GM21423 (cell line): ENCODE data around the gene CADPS.

Experiments used
- ATAC-seq: cut with Tn5 transposase; IDR thresholded peaks from one replicate; pipeline ENCODE4 v1.9.1; 2021; ENCODE audit warnings: mild to moderate bottlenecking, moderate library complexity; ENCODE audit not compliant: unreplicated experiment

CADPS gene

DNA sequence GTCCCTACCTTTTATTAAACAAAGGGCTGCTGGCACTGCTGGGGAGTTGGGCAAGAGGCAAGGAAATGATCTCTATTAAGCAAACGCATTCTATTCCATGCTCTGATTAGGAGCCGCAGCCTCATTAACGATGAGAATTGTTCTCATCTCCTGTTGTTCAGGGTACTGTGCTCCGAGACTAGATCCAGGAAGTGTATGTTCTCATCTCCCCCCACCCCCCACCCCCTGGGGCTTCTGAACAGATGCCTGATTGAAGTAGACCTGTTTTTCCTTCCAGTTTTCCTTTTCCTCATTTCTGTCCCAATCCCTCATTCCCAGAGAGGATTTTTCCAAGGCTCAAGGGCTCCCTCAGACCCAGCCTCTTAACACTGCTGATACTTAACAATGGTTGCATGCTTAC, 420.3 kb downstream of the CADPS start:
- no peak for ATAC-seq

GRCh38 chr3:62453448-62453847, 421.8 kb downstream of the CADPS start:
- no peak for ATAC-seq

DNA sequence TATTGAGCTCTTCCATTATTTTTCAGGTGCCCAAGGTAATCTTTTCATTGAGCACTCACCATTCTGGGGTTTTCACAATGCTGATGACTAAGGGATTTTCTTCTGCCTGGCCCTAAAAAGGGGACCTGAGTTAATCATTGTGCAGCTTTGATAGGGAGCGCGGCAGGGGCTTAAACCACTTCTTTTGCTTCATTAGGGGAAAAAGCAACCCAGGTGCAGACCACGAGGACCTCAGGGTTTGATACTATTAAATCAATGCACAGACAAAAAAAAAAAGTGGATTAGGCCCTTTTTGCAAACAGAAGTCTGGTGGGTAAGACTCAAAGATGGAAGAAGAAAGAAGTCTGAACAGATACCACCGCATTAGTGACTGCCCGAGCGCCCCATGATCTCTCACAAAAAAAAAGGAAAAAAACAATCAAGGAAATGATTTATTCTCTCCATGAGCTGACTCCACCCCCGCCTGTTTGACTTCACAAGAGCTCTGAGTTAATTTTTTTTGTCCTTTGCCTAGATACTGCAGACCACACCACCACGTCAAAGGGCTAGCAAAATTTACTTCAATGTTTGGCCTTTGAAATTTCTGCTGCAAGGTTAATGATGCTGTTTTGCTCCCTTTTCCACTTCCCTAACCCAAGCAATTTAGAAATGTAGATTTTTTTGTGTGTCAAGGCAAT, 423.9 kb downstream of the CADPS start:
- no peak for ATAC-seq

GRCh38 chr3:62446337-62446940, 428.8 kb downstream of the CADPS start:
- no peak for ATAC-seq

- ATAC-seq = peak; percentile 60
These were observed 429.9 kb downstream of the CADPS start for GRCh38 chr3:62445275-62445674.

DNA sequence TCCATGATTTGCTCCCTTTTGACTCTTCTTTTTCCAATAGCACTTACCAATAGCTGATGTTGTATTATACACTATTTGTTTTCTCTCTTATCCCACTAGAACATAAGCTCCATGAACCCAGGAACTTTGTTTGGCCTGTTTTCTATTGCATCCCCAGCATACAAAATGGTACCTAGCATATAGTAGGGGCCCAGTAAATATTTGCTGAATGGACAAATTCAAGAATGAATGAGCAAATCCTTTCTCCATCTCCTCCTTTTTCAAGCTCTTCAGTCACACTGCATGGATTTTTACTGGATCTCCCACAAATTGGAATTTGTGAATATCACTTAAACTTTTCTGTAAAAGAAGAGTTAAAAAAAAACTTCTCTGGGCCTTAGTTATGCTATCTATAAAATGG, 435.2 kb downstream of the CADPS start:
- ATAC-seq = no peak

- no peak for ATAC-seq
These were observed 435.9 kb downstream of the CADPS start for GRCh38 chr3:62439176-62439813.

DNA sequence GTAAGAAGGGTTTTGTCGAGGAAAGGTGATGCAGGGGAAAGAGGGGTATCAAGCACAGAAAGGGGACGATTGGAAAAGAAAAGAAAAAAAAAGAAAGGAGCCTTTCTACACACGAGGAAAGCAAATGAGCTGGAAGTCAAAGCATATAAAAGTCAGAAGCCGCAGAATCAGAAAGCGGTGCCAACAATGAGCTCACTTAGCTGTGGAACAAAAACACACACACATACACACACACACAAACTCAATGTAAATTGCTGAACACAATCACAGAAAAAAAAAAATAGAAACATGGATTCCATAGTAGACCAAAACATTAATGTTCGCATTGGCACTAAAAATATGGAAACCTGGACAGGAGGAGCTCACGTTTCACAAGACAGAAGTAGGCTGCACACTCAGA, 438.4 kb downstream of the CADPS start:
- ATAC-seq = no peak

- no peak for ATAC-seq
These were observed 441.8 kb downstream of the CADPS start for GRCh38 chr3:62433396-62433795.

DNA sequence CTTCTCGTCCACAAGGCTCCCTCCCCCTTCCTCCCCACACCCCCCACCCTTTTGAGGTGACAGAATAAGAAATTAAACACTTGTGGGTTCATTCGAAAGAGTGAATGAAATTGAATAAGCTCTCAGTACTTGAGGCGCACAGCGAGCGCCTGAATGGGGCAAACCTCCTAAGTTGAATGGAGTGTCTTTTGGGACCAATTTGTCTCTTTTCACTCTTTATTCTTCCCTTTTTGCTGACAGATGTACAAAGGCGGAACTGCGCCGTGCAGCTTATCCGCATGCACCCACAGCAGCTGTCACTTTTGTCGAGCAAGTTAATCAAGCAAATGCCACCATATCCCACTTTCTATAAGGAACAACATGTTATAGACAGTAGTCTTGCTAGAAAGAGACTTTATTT, 454.0 kb downstream of the CADPS start:
- no peak for ATAC-seq

- ATAC-seq = no peak
These were observed 459.1 kb downstream of the CADPS start for GRCh38 chr3:62416144-62416543.

- no peak for ATAC-seq
These were observed 459.9 kb downstream of the CADPS start for GRCh38 chr3:62415312-62415801.

GRCh38 chr3:62414786-62415185, 460.4 kb downstream of the CADPS start:
- no peak for ATAC-seq

DNA sequence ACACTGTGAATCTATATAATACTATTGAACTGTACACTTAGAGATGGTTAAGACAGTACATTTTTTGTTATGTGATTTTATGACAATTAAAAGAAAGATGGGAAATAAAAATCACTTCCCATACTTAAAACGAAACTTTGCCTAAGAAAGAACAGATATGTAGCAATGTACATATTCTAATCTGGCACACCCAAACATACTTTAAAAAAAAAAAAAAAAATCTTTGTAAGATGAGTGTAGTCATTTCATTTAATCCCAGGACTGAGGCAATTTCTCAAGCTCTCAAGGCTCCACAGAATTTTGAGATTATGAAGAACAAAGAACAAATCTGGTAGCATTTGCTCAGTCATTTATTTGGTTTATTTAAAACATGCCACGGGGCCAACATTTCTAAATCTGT, 461.5 kb downstream of the CADPS start:
- no peak for ATAC-seq

GRCh38 chr3:62406945-62407344, 468.3 kb downstream of the CADPS start:
- no peak for ATAC-seq

DNA sequence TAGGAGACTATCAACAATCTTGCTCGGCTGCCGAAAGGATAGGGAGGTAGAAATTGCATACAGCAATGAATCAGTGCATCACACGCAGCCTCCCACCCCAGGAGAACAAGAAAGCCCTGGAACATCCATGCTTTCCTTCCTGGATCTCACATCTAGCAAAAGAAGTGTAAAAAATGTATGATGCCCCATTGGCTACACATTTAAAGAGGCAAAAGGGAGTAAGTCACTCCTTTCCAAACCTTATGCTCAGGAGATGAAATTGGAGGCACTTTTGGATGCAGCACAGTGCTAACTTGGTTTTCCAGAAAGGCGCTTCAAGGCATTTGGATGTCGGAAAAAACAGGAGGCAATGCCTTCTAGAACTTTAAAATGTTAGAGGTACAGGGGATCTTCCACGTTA, 469.6 kb downstream of the CADPS start:
- no peak for ATAC-seq

DNA sequence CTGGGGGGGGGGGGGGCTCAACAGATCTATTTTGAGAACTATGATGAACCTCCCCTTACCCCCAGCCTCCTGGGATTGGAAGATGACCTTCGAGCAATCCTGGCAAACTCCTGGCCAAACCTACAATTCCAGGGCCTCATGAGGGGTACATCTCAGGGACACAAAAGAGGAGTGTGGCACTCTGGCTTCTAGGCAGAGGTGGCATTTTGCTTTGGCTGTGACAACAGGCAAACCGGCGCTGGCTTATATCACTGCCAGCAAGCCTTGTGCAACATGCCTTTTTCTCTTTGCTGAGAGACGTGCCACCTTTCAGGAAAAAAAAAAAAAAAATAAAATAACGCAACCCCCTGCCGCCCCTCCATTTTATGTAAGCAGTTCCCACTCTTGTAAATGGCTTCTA, 470.1 kb downstream of the CADPS start:
- ATAC-seq = no peak

- ATAC-seq = no peak
These were observed 470.9 kb downstream of the CADPS start for GRCh38 chr3:62404321-62404720.

- ATAC-seq = no peak
These were observed 471.5 kb downstream of the CADPS start for GRCh38 chr3:62403765-62404164.

- no peak for ATAC-seq
These were observed 482.5 kb downstream of the CADPS start for GRCh38 chr3:62392626-62393292.

DNA sequence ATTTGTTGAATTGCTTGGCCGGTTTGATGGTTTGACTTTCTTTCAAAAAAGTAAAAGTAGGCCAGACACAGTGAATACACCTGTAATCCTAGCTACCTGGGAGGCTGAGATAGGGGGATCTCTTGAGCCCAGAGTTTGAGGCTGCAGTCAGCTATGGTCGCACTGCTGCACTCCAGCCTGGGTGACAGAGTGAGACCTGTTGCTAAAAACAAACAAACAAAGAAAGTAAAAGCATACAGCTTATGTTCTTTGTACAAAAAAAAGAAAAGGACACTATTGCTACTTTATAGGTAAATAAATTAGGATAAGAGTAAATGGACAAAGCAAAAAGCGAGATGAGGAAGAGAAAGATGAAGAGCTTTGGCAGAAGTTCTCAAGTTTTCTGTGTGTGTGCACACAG, 488.0 kb downstream of the CADPS start:
- ATAC-seq = no peak

DNA sequence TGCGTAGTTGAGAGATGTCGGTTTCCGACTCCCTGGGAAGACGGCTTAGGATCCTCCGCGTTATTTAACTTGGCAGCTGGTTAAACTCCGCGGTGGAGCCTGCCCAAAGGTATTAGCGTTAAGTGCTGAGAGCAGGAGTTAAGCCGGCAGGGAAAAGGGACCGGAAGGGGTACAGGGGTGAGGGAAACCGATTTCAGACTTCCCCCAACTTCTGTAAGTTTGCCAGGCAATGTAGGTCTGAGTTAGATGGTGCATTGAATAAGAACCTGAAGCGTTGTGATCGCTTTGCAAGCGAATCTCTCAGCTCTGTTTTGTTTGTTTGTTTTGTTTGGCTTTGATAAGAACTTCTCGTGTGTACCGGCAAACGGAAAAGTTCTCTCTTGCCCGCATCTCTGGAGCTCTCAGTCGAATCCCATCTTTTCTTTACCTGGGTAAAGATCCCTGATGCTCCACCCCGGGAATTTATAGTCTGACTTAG, 495.9 kb downstream of the CADPS start:
- no peak for ATAC-seq
